GM23338 (cell line): Measurements from ENCODE around the gene NPAS3.

ENCODE experiments used
- CREB1 ChIP-seq: fragments of 250-450 bp; sonication (Bioruptor Pico); IDR thresholded peaks from 2 replicates; pipeline ENCODE4 v1.5.0; 2020; ENCODE audit warnings: low read depth, mild to moderate bottlenecking, moderate library complexity
- EZH2phosphoT487 ChIP-seq: fragments of 200-600 bp; sonication (generic); IDR thresholded peaks from one replicate; pipeline ENCODE4 v1.8.1; 2018; ENCODE audit warnings: antibody characterized with exemption; ENCODE audit not compliant: unreplicated experiment
- ZNF331 ChIP-seq: fragments of 250-450 bp; sonication (Bioruptor Pico); IDR thresholded peaks from 2 replicates; pipeline ENCODE4 v1.5.0; 2020; ENCODE audit warnings: low read depth, mild to moderate bottlenecking, moderate library complexity
- TF ChIP-seq, protein P1 (sequence below), 2 experiments: fragments of 200-600 bp in 1 of 2; sonication (generic) in 1 of 2; conservative IDR thresholded peaks; 2 replicates each; pipeline versions ENCODE4 v1.5.1 to v1.6.1; 2016 to 2017; ENCODE audit warnings: antibody characterized with exemption in 2 of 2, low read depth in 2 of 2, mild to moderate bottlenecking in 2 of 2, moderate library complexity in 1 of 2

GRCh38 chr14:33103489-33103888 is 164.8 kb downstream of the NPAS3 start:
- TF ChIP-seq, protein P1, sequence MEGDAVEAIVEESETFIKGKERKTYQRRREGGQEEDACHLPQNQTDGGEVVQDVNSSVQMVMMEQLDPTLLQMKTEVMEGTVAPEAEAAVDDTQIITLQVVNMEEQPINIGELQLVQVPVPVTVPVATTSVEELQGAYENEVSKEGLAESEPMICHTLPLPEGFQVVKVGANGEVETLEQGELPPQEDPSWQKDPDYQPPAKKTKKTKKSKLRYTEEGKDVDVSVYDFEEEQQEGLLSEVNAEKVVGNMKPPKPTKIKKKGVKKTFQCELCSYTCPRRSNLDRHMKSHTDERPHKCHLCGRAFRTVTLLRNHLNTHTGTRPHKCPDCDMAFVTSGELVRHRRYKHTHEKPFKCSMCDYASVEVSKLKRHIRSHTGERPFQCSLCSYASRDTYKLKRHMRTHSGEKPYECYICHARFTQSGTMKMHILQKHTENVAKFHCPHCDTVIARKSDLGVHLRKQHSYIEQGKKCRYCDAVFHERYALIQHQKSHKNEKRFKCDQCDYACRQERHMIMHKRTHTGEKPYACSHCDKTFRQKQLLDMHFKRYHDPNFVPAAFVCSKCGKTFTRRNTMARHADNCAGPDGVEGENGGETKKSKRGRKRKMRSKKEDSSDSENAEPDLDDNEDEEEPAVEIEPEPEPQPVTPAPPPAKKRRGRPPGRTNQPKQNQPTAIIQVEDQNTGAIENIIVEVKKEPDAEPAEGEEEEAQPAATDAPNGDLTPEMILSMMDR (conservative IDR thresholded peaks at IDR 0.05; ENCODE audit: low read depth in 2 of 2) = no peak
- TF ChIP-seq EZH2phosphoT487 = no peak
- TF ChIP-seq CREB1 (CRISPR knock-in tag) = no peak
- TF ChIP-seq ZNF331 = no peak
